GM12878 (cell line): Measurements from ENCODE around the gene TXN2. TPM values are rescaled to one million over a fixed set of nuclear protein-coding genes. Genes with fewer than 3 reads are reported as not detected.

Source experiments
- ATAC-seq: fragments of 200-7000 bp; cut with Tn5 transposase; 3 replicates; pipeline ENCODE4 v1.9.1; 2020; ENCODE audit warnings: mild to moderate bottlenecking, moderate library complexity
- BruUV-seq: library from RNA; stranded (reverse); fragments of 400-500 nt; replicated peaks from 2 replicates; lab custom pipeline; 2021; lab: Mats Ljungman, UMichigan
- CTCF ChIA-PET: fragments of 300-600 bp; sonication (Branson Sonifier 250); formaldehyde crosslinking; extraction: SDS; loops from one replicate; lab custom pipeline; 2021; ENCODE audit warnings: inconsistent platforms; lab: Yijun Ruan, JAX
- POLR2A ChIA-PET: fragments of 350-600 bp; formaldehyde crosslinking; extraction: SDS; loops from one replicate; lab custom pipeline; 2021; ENCODE audit warnings: inconsistent platforms; lab: Charles Lee
- RAD21 ChIA-PET: fragments of 300-600 bp; sonication (Branson Sonifier 250); formaldehyde crosslinking; loops from one replicate; lab custom pipeline; 2023; ENCODE audit warnings: antibody characterized with exemption; ENCODE audit not compliant: unreplicated experiment; lab: Charles Lee
- SMC1A ChIA-PET: fragments of 300-600 bp; sonication (Branson Sonifier 250); formaldehyde crosslinking; loops from one replicate; lab custom pipeline; 2023; ENCODE audit not compliant: unreplicated experiment, uncharacterized antibody; lab: Charles Lee
- DNase-seq: peaks from one replicate; pipeline ENCODE4 v3.0.0-alpha.2; 2011; ENCODE audit warnings: low read depth, low spot score
- FAIRE-seq: peaks from 3 replicates; lab custom pipeline; 2011; peaks lifted over from hg19 to GRCh38; lab: Jason Lieb, UNC
- H2AFZ ChIP-seq: 2 replicates; pipeline ENCODE4 v1.6.0; 2011; ENCODE audit warnings: low read depth, low read length, control low read depth; ENCODE audit not compliant: control insufficient read depth
- H3K27ac ChIP-seq: 2 replicates; pipeline ENCODE4 v1.5.1; 2011; ENCODE audit warnings: control low read depth; ENCODE audit not compliant: control insufficient read depth, insufficient read depth
- H3K27me3 ChIP-seq, 2 experiments: replicated peaks in 1 of 2; 2 replicates each; pipeline versions ENCODE4 v1.6.0 to v1.6.1; 2011; ENCODE audit warnings: low read length in 1 of 2; ENCODE audit not compliant: control insufficient read depth in 2 of 2, insufficient read depth in 2 of 2
- H3K36me3 ChIP-seq, 2 experiments: 2 replicates each; pipeline ENCODE4 v1.5.1; 2011; ENCODE audit warnings: low read length in 1 of 2; ENCODE audit not compliant: control insufficient read depth in 2 of 2, insufficient read depth in 2 of 2
- H3K4me1 ChIP-seq: 2 replicates; pipeline ENCODE4 v1.6.1; 2011; ENCODE audit warnings: mild to moderate bottlenecking, low read length, moderate library complexity, mixed read lengths; ENCODE audit not compliant: control insufficient read depth, insufficient read depth
- H3K4me2 ChIP-seq: 2 replicates; pipeline ENCODE4 v1.6.0; 2011; ENCODE audit warnings: control low read depth; ENCODE audit not compliant: control insufficient read depth, insufficient read depth
- H3K4me3 ChIP-seq: fragments of 200-600 bp; sonication (generic); 2 replicates; pipeline ENCODE4 v1.5.1; 2016
- H3K79me2 ChIP-seq: 2 replicates; pipeline ENCODE4 v1.6.0; 2011; ENCODE audit warnings: low read length; ENCODE audit not compliant: control insufficient read depth, insufficient read depth
- H3K9ac ChIP-seq: 2 replicates; pipeline ENCODE4 v1.8.0; 2011; ENCODE audit warnings: low read length, control low read depth, mixed read lengths; ENCODE audit not compliant: control insufficient read depth, insufficient read depth
- H3K9me3 ChIP-seq: replicated peaks from 3 replicates; pipeline ENCODE4 v1.5.1; 2011; ENCODE audit warnings: mild to moderate bottlenecking, low read length; ENCODE audit not compliant: control insufficient read depth, insufficient read depth
- H4K20me1 ChIP-seq: 2 replicates; pipeline ENCODE4 v1.6.0; 2011; ENCODE audit not compliant: control insufficient read depth, insufficient read depth
- CREB1 ChIP-seq: IDR thresholded peaks from 2 replicates; pipeline ENCODE4 v1.6.1; 2012; ENCODE audit warnings: low read depth, mild to moderate bottlenecking, inconsistent platforms
- HDGF ChIP-seq: fragments of 450-650 bp; IDR thresholded peaks from 2 replicates; pipeline ENCODE4 v1.6.1; 2016; ENCODE audit warnings: antibody characterized with exemption
- JUND ChIP-seq: IDR thresholded peaks from 2 replicates; pipeline ENCODE4 v1.6.1; 2012; ENCODE audit warnings: low read depth, mild to moderate bottlenecking, low read length, improper control_type of control experiment, moderate library complexity
- KDM1A ChIP-seq: fragments of 200-600 bp; sonication (generic); IDR thresholded peaks from 2 replicates; pipeline ENCODE4 v1.6.1; 2016; ENCODE audit warnings: borderline replicate concordance
- NRF1 ChIP-seq: conservative IDR thresholded peaks from 2 replicates; pipeline ENCODE4 v1.6.1; 2011; ENCODE audit warnings: mild to moderate bottlenecking, low read depth, low read length, improper control_type of control experiment
- RELA ChIP-seq: fragments of 450-650 bp; IDR thresholded peaks from 2 replicates; pipeline ENCODE4 v1.8.0; 2014; ENCODE audit warnings: borderline replicate concordance; ENCODE audit not compliant: partially characterized antibody
- ZNF207 ChIP-seq: fragments of 450-650 bp; IDR thresholded peaks from 2 replicates; pipeline ENCODE4 v1.6.1; 2014; ENCODE audit warnings: antibody characterized with exemption, mild to moderate bottlenecking, borderline replicate concordance
- WGBS: methylation state at CpG from one replicate; pipeline ENCODE4 v1.1.6; 2016; ENCODE audit warnings: low lambda C conversion rate; ENCODE audit not compliant: insufficient replicate concordance, insufficient coverage; ENCODE audit errors: missing lambda C conversion rate; 5-methylcytosine and 5-hydroxymethylcytosine counted together
- in situ Hi-C: fragments of 300-500 bp; cut with MboI; formaldehyde crosslinking; loops from 9 replicates; pipeline ENCODE4 v1.14.3; 2018; ENCODE audit warnings: mixed read lengths
- intact Hi-C: fragments of 100-400 bp; cut with micrococcal nuclease; formaldehyde crosslinking; loops from one replicate; pipeline ENCODE4 v1.14.2; 2022; ENCODE audit not compliant: unreplicated experiment
- polyA plus RNA-seq, 11 experiments: library from polyadenylated mRNA; depleted of rRNA in 4 of 11; unstranded in 6 of 11; stranded (reverse) in 5 of 11; fragments of >200 nt; fragmentation: Nextera tagmentation in 4 of 11; fragmentation: Illumina TruSeq in 1 of 11; extraction: Ambion mirVana in 4 of 11; extraction: Trizol in 1 of 11; gene quantifications; 1 replicate in 1 of 11; 2 replicates in 10 of 11; pipeline versions ENCODE4 v1.2.1 to v1.2.3, GENCODE V29; 2011 to 2016; ENCODE audit warnings: inconsistent platforms in 2 of 11, missing spikeins in 2 of 11, low read depth in 1 of 11
- total RNA-seq, 4 experiments: library from RNA; depleted of rRNA in 3 of 4; stranded (reverse); fragments of >200 nt in 3 of 4; fragmentation: Illumina TruSeq in 1 of 4; extraction: Trizol in 1 of 4; gene quantifications; 2 replicates each; pipeline versions ENCODE4 v1.2.1 to v1.2.3, GENCODE V29; 2013 to 2021

TXN2 gene
- total and polyA plus RNA-seq, 10 of the 15 experiments (the other 5 are each of a cell fraction or from before 2014, with no cell fraction given) = 70.2 to 350 (median 183) TPM

DNA sequence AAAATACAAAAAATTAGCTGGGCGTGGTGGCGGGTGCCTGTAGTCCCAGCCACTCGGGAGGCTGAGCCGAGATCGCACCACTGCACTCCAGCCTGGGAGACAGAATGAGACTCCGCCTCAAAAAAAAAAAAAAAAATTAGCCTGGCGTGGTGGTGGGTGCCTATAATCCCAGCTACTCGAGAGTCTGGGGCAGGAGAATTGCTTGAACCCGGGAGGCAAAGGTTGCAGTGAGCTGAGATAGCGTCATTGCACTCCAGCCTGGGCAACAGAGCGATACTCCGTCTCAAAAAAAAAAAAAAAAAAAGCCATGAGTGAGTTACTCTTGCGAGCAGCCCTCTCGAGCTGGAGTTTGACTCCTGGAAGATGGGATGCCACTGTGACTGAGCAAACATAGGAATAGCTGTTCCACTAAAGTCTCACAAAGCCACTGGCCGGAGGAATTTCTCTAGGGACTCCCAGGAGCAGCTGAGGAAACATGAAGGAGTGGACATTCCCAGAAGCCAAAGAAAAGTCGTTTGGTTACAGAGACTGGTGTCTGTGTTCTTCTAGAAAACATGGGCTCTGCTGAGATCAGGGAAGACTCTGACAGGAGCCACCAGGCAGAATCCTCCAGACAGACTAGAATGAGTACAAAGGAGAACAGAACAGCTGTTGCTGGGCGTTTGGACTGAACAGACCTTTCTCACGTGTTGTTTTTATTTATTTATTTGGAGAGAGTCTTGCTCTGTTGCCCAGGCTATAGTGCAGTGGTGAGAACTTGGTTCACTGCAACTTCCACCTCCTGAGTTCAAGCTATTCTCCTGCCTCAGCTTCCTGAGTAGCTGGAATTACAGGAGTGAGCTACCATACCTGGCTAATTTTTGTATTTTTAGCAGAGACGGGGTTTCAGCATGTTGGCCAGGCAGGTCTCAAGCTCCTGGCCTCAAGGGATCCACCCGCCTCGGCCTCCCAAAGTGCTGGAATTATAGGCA is 61.2 kb downstream of the TXN2 start:
- Histone ChIP-seq H3K27ac (no peak overlapping the region), H3K27me3 (no peaks in the 10 kb centered on the region), H3K4me3 (no peak overlapping the region)
- CTCF ChIA-PET = interaction anchor here (0.9 to 1.0 kb wide), 2 partner anchors 35 to 50 kb away, joined by 3 read pairs; no protein-coding TSS in a partner anchor
- FAIRE-seq = no peak
- no TSS peak for BruUV-seq
- TF ChIP-seq RELA = no peak
- TF ChIP-seq NRF1 = no peak
- TF ChIP-seq CREB1 = no peak
- no peak for TF ChIP-seq KDM1A
- TF ChIP-seq JUND = no peak
- TF ChIP-seq ZNF207 = no peak
- TF ChIP-seq HDGF = no peak
- TF ChIP-seq, all 136 proteins: peak for 0
- in situ Hi-C loops = no loop called here
- H3K9ac ChIP-seq = no peak overlapping the region
- intact Hi-C loops = no loop called here
- peaks cover 26% of the 10 kb centered on the region for H3K4me1 ChIP-seq
- ChIA-PET SMC1A (no interaction called here), RAD21 (interaction anchor here (1.0 kb wide), 1 partner anchor 32 kb away, joined by 3 read pairs; the partner anchor contains the start of gene MYH9), POLR2A (interaction anchor here (0.5 to 0.6 kb wide), 3 partner anchors 51 to 954 kb away, joined by 3 to 4 read pairs (median 3); no protein-coding TSS in a partner anchor)
- H2AFZ ChIP-seq = no peak overlapping the region
- DNase-seq (no peak), ATAC-seq (no peak)
- no peak overlapping the region for H3K4me2 ChIP-seq
- 69% methylated on average over 11 of the region's 21 CpGs for WGBS
- no peaks in the 10 kb centered on the region for H3K79me2 ChIP-seq
- H3K36me3 ChIP-seq = no peaks in the 10 kb centered on the region
- no peaks in the 10 kb centered on the region for H3K9me3 ChIP-seq
- no peaks in the 10 kb centered on the region for H4K20me1 ChIP-seq
